Measurements from ENCODE around the gene TFIP11. TPM values are rescaled to one million over a fixed set of nuclear protein-coding genes. Genes with fewer than 3 reads are reported as not detected.

TFIP11 gene
- total RNA-seq, 1 donor from 2014 or later: 11.6 TPM

GRCh38 chr22:26503758-26504157, 8.5 kb downstream of the TFIP11 start:
- Histone ChIP-seq H3K27me3 (no peaks in the 10 kb centered on the region), H3K4me3 (no peak overlapping the region), H3K9me3 (no peaks in the 10 kb centered on the region), H3K4me1 (no peaks in the 10 kb centered on the region), H3K36me3 (peaks cover 98% of the 10 kb centered on the region in 2 donors), H3K27ac (no peak overlapping the region)
- no peak for DNase-seq (ENCODE audit: low spot score in 2 of 2)
- no peak for TF ChIP-seq CTCF (IDR thresholded peaks at IDR 0.05)
- intact Hi-C loops (cut with DNase I): no loop called here

GRCh38 chr22:26502688-26503561, 9.3 kb downstream of the TFIP11 start:
- intact Hi-C loops (cut with DNase I): no loop called here
- Histone ChIP-seq H3K9me3 (no peaks in the 10 kb centered on the region), H3K4me3 (no peak overlapping the region), H3K36me3 (peaks cover 97 to 98% of the 10 kb centered on the region in 2 donors), H3K4me1 (no peaks in the 10 kb centered on the region), H3K27me3 (no peaks in the 10 kb centered on the region), H3K27ac (no peak overlapping the region)
- DNase-seq (ENCODE audit: low spot score in 2 of 2): no peak
- TF ChIP-seq CTCF (IDR thresholded peaks at IDR 0.05): peak in 1 of 3 experiments; percentile 29

GRCh38 chr22:26501996-26502395, 10.3 kb downstream of the TFIP11 start:
- Histone ChIP-seq H3K27ac (no peak overlapping the region), H3K9me3 (no peaks in the 10 kb centered on the region), H3K27me3 (no peaks in the 10 kb centered on the region), H3K36me3 (peaks cover 95 to 96% of the 10 kb centered on the region in 2 donors), H3K4me3 (no peak overlapping the region), H3K4me1 (no peaks in the 10 kb centered on the region)
- TF ChIP-seq CTCF (IDR thresholded peaks at IDR 0.05): no peak
- intact Hi-C loops (cut with DNase I): no loop called here
- DNase-seq (ENCODE audit: low spot score in 2 of 2): no peak

- intact Hi-C loops (cut with DNase I): no loop called here
- Histone ChIP-seq H3K9me3 (no peaks in the 10 kb centered on the region), H3K36me3 (peaks cover 93 to 94% of the 10 kb centered on the region in 2 donors), H3K4me1 (no peaks in the 10 kb centered on the region), H3K27me3 (no peaks in the 10 kb centered on the region), H3K4me3 (no peak overlapping the region), H3K27ac (no peak overlapping the region)
- no peak for DNase-seq (ENCODE audit: low spot score in 2 of 2)
- no peak for TF ChIP-seq CTCF (IDR thresholded peaks at IDR 0.05)
Observed at GRCh38 chr22:26499188-26499703, 13.0 kb downstream of the TFIP11 start.

- TF ChIP-seq CTCF (IDR thresholded peaks at IDR 0.05): no peak
- intact Hi-C loops (cut with DNase I): no loop called here
- H3K36me3 ChIP-seq: peaks cover 93 to 94% of the 10 kb centered on the region in 2 donors
- H3K27ac ChIP-seq: no peak overlapping the region
- no peaks in the 10 kb centered on the region for H3K27me3 ChIP-seq
- no peak for DNase-seq (ENCODE audit: low spot score in 2 of 2)
- no peak overlapping the region for H3K4me3 ChIP-seq
- no peaks in the 10 kb centered on the region for H3K9me3 ChIP-seq
- H3K4me1 ChIP-seq: no peaks in the 10 kb centered on the region
Observed at GRCh38 chr22:26496456-26496855, 15.8 kb downstream of the TFIP11 start.
